ENCODE results near the gene MCL1. TPM values are rescaled to one million over a fixed set of nuclear protein-coding genes. Genes with fewer than 3 reads are reported as not detected.
"Not testable (repeated sequence)": the region's sequence is repeated elsewhere in the genome, so short reads cannot be mapped to it uniquely, and the experiment has no call there.

Gene MCL1
- total RNA-seq, 1 donor from 2014 or later, result 93.5 TPM

GRCh38 chr1:150575518-150576366 lies 3.7 kb downstream of the MCL1 start:
- DNase-seq, result no peak
- ATAC-seq, result no peak
- intact Hi-C loops (cut with micrococcal nuclease), result loop anchor here (5.0 kb wide), 1 partner anchor 47 kb away; no protein-coding TSS in a partner anchor

- DNase-seq, result no peak
- peak; percentile 31 for ATAC-seq
- intact Hi-C loops (cut with micrococcal nuclease), result loop anchor here (5.0 kb wide), 1 partner anchor 47 kb away; no protein-coding TSS in a partner anchor
These were observed 4.3 kb downstream of the MCL1 start for GRCh38 chr1:150575072-150575489.

GRCh38 chr1:150574260-150575071 lies 4.9 kb downstream of the MCL1 start:
- ATAC-seq (no peak), DNase-seq (no peak)
- intact Hi-C loops (cut with micrococcal nuclease), result loop anchor here (5.0 kb wide), 1 partner anchor 48 kb away; no protein-coding TSS in a partner anchor

- ATAC-seq; intact Hi-C loops (cut with micrococcal nuclease); DNase-seq: not testable (repeated sequence)
These were observed 5.8 kb downstream of the MCL1 start for GRCh38 chr1:150573648-150574071.

- ATAC-seq (no peak), DNase-seq (no peak)
- intact Hi-C loops (cut with micrococcal nuclease), result no loop called here
These were observed 6.3 kb downstream of the MCL1 start for GRCh38 chr1:150572918-150573647.

- no peak for DNase-seq
These were observed 10.8 kb downstream of the MCL1 start for GRCh38 chr1:150568594-150568966.

GRCh38 chr1:150567717-150568593 lies 11.5 kb downstream of the MCL1 start:
- intact Hi-C loops (cut with micrococcal nuclease), result no loop called here
- DNase-seq, result peak; percentile 82
- ATAC-seq, result peak; percentile 82

More at GRCh38 chr1:150568594-150568966, 10.8 kb downstream of the MCL1 start:
- ATAC-seq, result no peak
- intact Hi-C loops (cut with micrococcal nuclease), result no loop called here

- DNase-seq (no peak), ATAC-seq (no peak)
- intact Hi-C loops (cut with micrococcal nuclease), result no loop called here
These were observed 12.1 kb downstream of the MCL1 start for GRCh38 chr1:150567341-150567716.

- intact Hi-C loops (cut with micrococcal nuclease), result no loop called here
- ATAC-seq (no peak), DNase-seq (no peak)
These were observed 12.6 kb downstream of the MCL1 start for GRCh38 chr1:150566589-150567340.

- ATAC-seq; intact Hi-C loops (cut with micrococcal nuclease); DNase-seq: not testable (repeated sequence)
These were observed 14.0 kb downstream of the MCL1 start for GRCh38 chr1:150565240-150565991.

GRCh38 chr1:150564051-150564991 lies 15.1 kb downstream of the MCL1 start:
- DNase-seq (no peak), ATAC-seq (no peak)
- intact Hi-C loops (cut with micrococcal nuclease), result loop anchor here (5.0 kb wide), 1 partner anchor 58 kb away; no protein-coding TSS in a partner anchor

- ATAC-seq (no peak), DNase-seq (peak; percentile 81)
- intact Hi-C loops (cut with micrococcal nuclease), result loop anchor here (5.0 kb wide), 1 partner anchor 59 kb away; no protein-coding TSS in a partner anchor
These were observed 15.9 kb downstream of the MCL1 start for GRCh38 chr1:150563340-150564038.

GRCh38 chr1:150562446-150563339 lies 16.7 kb downstream of the MCL1 start:
- DNase-seq, result no peak
- intact Hi-C loops (cut with micrococcal nuclease), result loop anchor here (5.0 kb wide), 1 partner anchor 60 kb away; no protein-coding TSS in a partner anchor
- no peak for ATAC-seq

- intact Hi-C loops (cut with micrococcal nuclease), result loop anchor here (5.0 kb wide), 1 partner anchor 60 kb away; no protein-coding TSS in a partner anchor
- ATAC-seq (peak; percentile 85), DNase-seq (peak; percentile 97)
These were observed 17.4 kb downstream of the MCL1 start for GRCh38 chr1:150561974-150562445.

Measured in left ventricle myocardium superior (tissue), 1 donor.